Tibial artery (tissue), 4 donors: ENCODE measurements around the gene CHMP4B.

Source experiments
- DNase-seq, 2 donors: peaks; one replicate each; pipeline ENCODE4 v3.0.0-alpha.2; 2019
- H3K27ac ChIP-seq, 2 donors: fragments of 200-600 bp; sonication (generic) in 1 of 2; 1 replicate in 1 of 2; 2 replicates in 1 of 2; pipeline ENCODE4 v1.5.1; 2018 to 2019; ENCODE audit warnings: mild to moderate bottlenecking in 1 of 2
- H3K27me3 ChIP-seq, 2 donors: fragments of 200-600 bp; sonication (generic) in 1 of 2; one replicate each; pipeline versions ENCODE4 v1.5.1 to v1.6.0; 2016 to 2019
- H3K36me3 ChIP-seq, 3 donors: fragments of 200-600 bp; sonication (generic) in 2 of 3; one replicate each; pipeline ENCODE4 v1.5.1; 2016 to 2019; ENCODE audit warnings: mild to moderate bottlenecking in 2 of 3
- H3K4me1 ChIP-seq, 4 donors: fragments of 200-600 bp; sonication (generic) in 2 of 4; 1 replicate in 3 of 4; 2 replicates in 1 of 4; pipeline ENCODE4 v1.5.1; 2016 to 2019
- H3K4me3 ChIP-seq, 2 donors: fragments of 200-600 bp; sonication (generic) in 1 of 2; 1 replicate in 1 of 2; 2 replicates in 1 of 2; pipeline ENCODE4 v1.5.1; 2018 to 2019; ENCODE audit warnings: mild to moderate bottlenecking in 2 of 2
- H3K9me3 ChIP-seq, 3 donors: fragments of 200-600 bp; sonication (generic) in 1 of 3; one replicate each; pipeline ENCODE4 v1.5.1; 2016 to 2019
- intact Hi-C: fragments of 100-400 bp; cut with DNase I; formaldehyde crosslinking; loops from one replicate; pipeline ENCODE4 v1.15.0; 2023; ENCODE audit warnings: low total_unique reads
- TF ChIP-seq, protein P1 (sequence below), 2 experiments: fragments of 200-600 bp in 1 of 2; fragments of 450-650 bp in 1 of 2; IDR thresholded peaks; one replicate each; pipeline ENCODE4 v1.5.1; 2017 to 2019; ENCODE audit warnings: antibody characterized with exemption in 2 of 2, mild to moderate bottlenecking in 1 of 2, moderate library complexity in 1 of 2

CHMP4B gene

DNA sequence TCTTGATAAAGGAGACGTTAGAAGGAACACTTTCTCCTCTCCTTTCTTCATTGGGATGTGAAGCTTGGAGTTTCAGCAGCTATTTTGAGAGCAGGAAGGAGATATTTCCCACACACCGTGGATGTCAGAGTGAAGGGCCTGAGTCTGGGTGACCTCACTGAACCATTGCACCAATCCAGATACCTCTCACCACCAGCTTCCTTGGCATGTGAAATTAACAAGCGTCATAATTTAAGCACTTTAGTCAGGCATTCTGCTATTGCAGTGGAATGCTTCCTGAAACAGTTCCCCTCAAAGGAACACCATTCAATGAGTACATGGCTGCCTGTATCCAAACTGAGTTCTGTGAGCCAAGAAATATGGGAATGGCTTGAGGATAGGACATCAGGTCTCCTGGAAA lies 83.7 kb downstream of the CHMP4B start:
- Histone ChIP-seq H3K4me3 (no peak overlapping the region), H3K36me3 (no peaks in the 10 kb centered on the region), H3K27ac (no peak overlapping the region), H3K9me3 (peaks cover 0 to 7% (median 5%) of the 10 kb centered on the region in 3 donors), H3K4me1 (peaks cover 0 to 8% (median 0%) of the 10 kb centered on the region in 4 donors), H3K27me3 (no peaks in the 10 kb centered on the region)
- DNase-seq = no peak
- intact Hi-C loops = no loop called here
- TF ChIP-seq, protein P1, sequence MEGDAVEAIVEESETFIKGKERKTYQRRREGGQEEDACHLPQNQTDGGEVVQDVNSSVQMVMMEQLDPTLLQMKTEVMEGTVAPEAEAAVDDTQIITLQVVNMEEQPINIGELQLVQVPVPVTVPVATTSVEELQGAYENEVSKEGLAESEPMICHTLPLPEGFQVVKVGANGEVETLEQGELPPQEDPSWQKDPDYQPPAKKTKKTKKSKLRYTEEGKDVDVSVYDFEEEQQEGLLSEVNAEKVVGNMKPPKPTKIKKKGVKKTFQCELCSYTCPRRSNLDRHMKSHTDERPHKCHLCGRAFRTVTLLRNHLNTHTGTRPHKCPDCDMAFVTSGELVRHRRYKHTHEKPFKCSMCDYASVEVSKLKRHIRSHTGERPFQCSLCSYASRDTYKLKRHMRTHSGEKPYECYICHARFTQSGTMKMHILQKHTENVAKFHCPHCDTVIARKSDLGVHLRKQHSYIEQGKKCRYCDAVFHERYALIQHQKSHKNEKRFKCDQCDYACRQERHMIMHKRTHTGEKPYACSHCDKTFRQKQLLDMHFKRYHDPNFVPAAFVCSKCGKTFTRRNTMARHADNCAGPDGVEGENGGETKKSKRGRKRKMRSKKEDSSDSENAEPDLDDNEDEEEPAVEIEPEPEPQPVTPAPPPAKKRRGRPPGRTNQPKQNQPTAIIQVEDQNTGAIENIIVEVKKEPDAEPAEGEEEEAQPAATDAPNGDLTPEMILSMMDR (IDR thresholded peaks at IDR 0.05) = no peak

DNA sequence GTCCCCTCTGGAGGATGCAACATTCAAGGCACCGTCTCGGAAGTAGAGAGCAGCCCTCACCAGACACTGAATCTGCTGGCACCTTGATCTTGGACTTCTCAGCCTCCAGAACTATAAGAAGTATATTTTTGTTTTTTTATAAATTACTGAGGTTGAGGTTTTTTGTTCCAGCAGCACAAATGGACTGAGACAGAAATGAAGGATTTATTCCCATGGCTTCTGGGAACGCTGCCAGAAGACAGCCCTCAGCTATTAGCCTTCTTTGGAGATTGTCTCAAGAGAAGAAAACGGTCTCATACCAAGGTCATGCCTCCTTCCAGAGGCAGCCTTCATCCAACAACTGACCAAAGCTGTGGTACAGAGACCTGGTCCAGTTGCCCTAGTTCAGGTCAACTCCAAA lies 85.4 kb downstream of the CHMP4B start:
- Histone ChIP-seq H3K36me3 (no peaks in the 10 kb centered on the region), H3K9me3 (no peaks in the 10 kb centered on the region), H3K27me3 (no peaks in the 10 kb centered on the region), H3K27ac (no peak overlapping the region), H3K4me3 (no peak overlapping the region), H3K4me1 (peaks cover 0 to 8% (median 0%) of the 10 kb centered on the region in 4 donors)
- TF ChIP-seq, protein P1 (IDR thresholded peaks at IDR 0.05) = no peak
- DNase-seq = no peak
- intact Hi-C loops = no loop called here

DNA sequence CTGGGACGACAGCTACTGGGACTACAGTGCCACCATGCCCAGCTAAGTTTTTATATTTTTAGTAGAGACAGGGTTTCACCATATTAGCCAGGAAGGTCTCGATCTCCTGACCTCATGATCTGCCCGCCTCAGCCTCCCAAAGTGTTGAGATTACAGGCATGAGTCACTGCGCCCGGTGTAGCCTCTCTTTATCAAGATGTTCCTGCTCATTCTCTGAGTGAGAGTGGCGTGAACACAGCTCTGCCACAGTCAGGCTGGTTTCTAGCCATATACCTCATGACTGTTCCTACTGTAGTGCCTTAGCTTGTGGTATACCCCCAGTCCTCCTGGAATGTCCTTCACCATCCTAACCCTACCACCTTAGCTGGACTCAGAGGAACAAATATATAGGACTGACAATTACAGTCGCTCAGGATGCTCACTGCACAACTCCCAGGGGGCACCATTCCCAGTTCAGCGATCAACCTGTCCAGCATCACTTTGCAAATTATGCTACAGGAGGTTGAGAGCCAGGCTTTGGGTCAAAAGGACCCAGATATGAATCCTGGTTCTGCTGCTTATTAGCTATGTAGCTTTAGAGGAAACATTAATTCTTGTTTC lies 86.3 kb downstream of the CHMP4B start:
- Histone ChIP-seq H3K36me3 (no peaks in the 10 kb centered on the region), H3K4me3 (no peak overlapping the region), H3K27me3 (no peaks in the 10 kb centered on the region), H3K4me1 (peaks cover 0 to 8% (median 0%) of the 10 kb centered on the region in 4 donors), H3K27ac (no peak overlapping the region), H3K9me3 (no peaks in the 10 kb centered on the region)
- TF ChIP-seq, protein P1 (IDR thresholded peaks at IDR 0.05) = no peak
- no peak for DNase-seq
- intact Hi-C loops = no loop called here

DNA sequence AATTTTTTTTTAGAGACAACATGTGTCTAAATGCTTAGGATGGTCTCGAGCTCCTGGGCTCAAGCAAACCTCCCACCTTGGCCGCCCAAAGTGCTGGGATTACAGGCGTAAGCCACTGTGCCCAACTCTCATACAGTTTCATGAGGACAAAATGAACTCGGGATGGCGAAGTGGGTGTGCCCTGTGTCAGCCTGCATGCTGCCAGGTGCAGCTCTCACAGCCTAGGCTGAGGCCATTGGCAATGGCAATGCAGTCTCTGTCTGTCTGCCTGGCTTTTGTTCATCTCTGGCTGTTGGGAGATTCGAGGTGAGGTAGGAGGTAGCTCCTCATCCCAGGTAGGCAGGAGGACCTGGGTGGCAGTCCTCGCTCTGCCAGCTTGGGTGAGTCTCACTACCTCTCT lies 88.0 kb downstream of the CHMP4B start:
- peaks cover 0 to 8% (median 0%) of the 10 kb centered on the region in 4 donors for H3K4me1 ChIP-seq
- H3K27ac ChIP-seq = no peak overlapping the region
- DNase-seq = no peak
- no peak overlapping the region for H3K4me3 ChIP-seq
- H3K27me3 ChIP-seq = no peaks in the 10 kb centered on the region
- intact Hi-C loops = no loop called here
- H3K9me3 ChIP-seq = no peaks in the 10 kb centered on the region
- TF ChIP-seq, protein P1 (IDR thresholded peaks at IDR 0.05) = no peak
- no peaks in the 10 kb centered on the region for H3K36me3 ChIP-seq

DNA sequence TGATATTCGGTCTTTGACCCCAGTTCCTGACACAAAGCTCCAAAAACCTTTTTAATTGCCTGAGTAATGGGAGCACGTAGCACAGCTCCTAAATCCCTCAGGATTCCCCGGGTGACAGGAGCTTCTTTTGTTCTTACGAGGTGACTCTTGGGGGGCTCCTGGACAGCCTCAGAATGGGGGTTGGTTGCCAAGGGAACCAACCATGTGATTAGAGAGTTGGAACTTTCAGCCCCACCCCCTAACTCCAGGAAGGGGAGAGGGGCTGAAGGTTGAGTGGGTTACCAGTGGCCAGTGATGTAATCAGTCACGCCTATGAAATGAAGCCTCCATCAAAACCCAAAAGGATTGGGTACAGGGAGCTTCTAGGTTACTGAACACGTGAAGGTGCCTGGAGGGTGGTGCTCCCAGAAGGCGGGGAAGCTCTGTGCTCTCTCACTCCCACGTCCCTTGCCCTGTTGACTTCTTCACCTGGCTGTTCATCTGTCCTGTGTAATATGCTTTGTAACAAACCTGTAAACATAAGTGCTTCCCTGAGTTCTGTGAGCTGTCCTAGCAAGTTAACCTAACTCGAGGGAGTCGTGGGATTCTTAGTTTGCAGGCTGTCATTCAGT lies 89.5 kb downstream of the CHMP4B start:
- H3K36me3 ChIP-seq = no peaks in the 10 kb centered on the region
- H3K27ac ChIP-seq = no peak overlapping the region
- no peaks in the 10 kb centered on the region for H3K9me3 ChIP-seq
- intact Hi-C loops = no loop called here
- no peak for DNase-seq
- TF ChIP-seq, protein P1 (IDR thresholded peaks at IDR 0.05) = no peak
- peaks cover 0 to 8% (median 0%) of the 10 kb centered on the region in 4 donors for H3K4me1 ChIP-seq
- no peak overlapping the region for H3K4me3 ChIP-seq
- no peaks in the 10 kb centered on the region for H3K27me3 ChIP-seq
